CD4-positive, alpha-beta T cell treated with Interleukin-1 beta for 1 hour (primary cell): ENCODE results near the gene LY6G5C.
A peak's percentile ranks its signal among the peaks of the same experiment; 100 is the strongest.
"Not testable (repeated sequence)": the region's sequence is repeated elsewhere in the genome, so short reads cannot be mapped to it uniquely, and the experiment has no call there.

Source experiments
- DNase-seq, 2 donors: peaks; one replicate each; pipeline ENCODE4 v3.0.0-alpha.2; 2020 to 2022

LY6G5C gene

DNA sequence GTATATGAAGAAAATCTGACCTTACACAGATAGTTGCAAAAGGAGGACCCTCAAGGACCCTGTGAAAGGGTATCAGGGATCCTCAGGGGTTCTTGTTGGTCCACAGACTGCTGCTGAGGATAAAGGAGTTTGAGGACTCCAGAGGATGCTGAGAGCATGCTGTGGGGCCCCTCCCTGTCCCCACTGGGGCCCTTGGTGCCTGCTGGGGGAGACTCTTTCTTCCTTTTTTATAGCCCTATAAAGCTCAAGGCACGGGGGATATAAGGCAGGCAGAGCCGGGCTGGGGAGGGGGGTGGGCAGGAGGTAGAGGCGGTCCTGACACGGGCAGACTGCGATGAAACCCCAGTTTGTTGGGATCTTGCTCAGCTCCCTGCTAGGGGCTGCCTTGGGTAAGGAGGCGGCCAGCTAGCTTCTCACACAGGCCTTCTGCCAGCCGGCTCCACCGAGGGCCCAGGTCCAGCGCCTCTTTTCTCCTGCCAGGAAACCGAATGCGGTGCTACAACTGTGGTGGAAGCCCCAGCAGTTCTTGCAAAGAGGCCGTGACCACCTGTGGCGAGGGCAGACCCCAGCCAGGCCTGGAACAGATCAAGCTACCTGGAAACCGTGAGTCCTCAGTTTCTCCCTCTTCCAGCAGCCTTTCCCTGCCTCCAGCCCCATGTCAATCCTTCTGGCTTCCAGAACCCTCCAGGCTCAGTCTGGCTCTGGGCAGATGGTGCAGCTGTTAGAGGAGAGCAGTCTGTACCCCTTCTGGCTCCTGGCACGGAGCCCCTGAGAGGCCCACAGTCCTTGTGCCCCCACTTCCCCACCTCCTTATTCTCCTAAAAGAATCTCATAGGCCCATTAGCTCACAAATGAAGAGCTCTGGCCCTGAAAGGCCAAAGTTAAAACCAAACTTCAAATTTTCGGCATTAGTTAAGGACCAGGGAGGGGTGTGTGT lies 34.4 kb upstream of the LY6G5C start, which contains the start of gene LY6G6D:
TSS of gene LY6G6D (plus strand) at position 327 of the 937 bp plus-strand sequence. CDS start at position 335, 8 bp downstream.
- no peak for DNase-seq

DNA sequence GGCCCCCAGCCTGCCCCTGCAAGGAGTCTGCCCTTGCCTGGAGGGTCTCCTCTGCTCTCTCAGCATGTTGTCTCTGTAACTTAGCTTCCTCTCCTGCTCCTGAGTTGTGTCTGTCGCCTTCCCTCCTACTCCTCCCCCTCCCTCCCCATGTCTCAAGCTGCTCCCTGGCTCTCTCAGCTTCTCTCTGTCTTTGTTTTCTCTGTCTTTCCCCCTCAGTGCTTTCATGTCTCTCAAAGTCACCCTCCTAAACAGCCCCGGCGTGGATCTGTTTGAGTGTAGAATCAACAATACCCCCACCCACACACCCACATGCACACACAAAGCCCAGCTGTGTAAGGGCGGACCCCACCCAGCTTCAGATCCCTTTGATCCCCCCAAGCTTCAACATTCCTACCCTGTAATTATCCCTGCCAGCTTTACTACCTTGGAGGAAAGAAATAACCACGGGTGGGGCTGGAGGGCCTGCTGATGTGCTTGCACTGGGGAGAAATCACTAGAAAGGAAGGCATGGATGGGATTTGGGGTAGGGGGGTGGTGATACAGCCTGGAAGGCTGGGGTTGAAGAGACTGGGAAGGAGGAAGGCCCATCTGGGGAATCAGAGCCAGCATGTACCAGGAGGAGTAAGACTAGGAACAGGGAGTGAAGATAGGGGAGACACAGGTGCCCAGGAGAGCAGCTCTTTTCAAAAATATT lies 33.3 kb upstream of the LY6G5C start:
- DNase-seq = no peak

DNA sequence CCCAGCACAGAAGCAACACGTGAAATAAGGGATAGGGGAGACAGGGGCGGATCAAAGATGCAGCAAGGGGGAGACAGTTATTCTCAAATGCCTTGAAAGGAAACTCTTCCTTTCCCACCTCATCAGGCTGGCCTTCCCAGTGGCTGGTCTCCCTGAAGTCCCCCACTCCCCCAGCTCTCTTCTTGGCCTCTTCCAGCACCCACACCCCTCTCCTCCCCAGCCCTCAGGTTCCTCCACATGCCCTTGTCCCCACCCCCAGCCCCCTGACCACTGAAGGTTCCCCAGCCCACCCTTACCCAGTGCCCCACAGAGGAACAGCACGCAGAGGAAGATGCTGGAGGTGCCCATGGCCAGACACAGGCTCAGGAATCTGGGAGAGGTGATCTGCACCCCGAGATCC lies 32.6 kb upstream of the LY6G5C start:
- no peak for DNase-seq

DNA sequence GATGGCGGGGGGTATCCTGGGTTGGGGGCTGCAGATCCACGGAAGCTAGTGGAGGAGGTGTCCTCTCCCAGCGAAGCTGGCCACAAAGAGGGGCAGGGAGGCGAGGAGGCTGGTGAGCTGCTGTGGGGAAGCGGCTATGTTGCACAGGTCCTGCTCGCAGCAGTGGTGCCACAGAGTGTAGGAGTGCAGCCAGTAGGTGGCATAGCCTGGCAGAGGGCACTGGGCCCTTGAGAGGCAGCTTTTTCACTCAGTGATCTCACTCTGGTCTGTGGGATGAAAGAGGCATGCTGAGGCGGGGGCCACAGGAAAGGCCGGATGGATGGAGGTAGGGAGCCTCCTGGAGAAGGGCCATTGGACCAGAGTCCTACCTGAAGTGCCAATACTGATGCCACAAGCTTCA lies 31.4 kb upstream of the LY6G5C start:
- peak; percentile 31 to 38 for DNase-seq

DNA sequence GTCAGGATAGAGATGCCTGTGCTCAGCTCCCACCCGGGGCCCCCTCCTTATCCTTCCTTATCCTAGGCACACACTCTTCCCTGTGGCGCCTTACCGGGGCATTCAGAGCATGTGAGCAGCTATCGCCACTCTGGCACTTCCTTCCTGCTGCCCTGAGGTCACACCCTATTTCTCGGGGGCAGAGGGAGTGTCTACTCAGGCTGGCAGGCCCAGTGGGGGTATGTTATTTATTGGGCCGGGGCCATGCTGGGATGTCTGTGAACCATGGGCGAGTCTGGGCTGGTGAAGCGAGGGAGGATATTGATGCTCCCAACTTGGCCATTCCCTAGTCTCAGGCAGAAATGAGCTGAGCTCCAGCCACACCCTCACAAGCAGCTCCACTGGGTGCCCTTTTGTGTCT lies 30.4 kb upstream of the LY6G5C start:
- DNase-seq = no peak

DNA sequence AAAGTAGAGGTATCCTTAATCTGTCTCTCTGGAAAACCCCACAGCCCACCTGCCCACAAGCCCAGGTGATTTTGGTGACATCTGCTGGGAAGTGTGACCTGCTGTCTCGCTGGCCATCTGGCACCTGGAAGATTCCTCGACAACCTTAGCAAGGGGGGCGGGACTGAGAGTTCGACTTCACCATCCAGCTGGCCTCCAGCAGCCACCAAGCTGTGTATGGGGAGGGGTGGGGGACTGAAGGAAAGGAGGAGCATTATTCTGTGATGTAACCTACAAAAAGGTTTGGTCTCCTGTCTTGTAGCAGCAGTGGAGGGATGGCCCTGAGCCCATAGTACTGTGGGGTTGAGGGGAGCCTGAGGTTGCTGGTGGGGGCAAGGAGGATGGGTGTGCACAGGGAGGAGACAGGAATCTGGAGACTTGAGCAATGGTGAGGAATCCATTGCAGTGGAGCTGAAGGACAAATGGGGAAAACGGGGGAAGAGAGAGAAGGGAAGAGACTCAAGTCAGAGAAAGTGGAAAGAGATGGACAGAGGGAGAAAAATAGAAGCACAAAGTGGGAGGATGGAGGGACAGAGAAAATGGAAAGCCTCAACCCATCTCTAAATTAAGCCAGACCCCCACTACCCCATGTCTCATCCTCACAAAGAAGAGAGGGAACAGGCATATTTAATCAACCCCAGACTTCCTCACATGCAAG lies 29.8 kb upstream of the LY6G5C start:
- no peak for DNase-seq

DNA sequence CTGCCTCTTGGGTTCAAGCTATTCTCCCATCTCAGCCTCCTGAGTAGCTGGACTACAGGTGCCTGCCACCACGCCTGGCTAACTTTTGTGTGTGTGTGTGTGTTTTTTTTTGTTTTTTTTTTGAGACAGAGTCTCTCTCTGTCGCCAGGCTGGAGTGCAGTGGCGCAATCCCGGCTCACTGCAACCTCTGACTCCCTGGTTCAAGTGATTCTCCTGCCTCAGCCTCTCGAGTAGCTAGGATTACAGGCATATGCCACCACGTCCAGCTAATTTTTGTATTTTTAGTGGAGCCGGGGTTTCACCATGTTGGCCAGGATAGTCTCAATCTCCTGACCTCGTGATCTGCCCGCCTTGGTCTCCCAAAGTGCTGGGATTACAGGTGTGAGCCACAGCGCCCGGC lies 28.3 kb upstream of the LY6G5C start:
- not testable (repeated sequence) for DNase-seq

DNA sequence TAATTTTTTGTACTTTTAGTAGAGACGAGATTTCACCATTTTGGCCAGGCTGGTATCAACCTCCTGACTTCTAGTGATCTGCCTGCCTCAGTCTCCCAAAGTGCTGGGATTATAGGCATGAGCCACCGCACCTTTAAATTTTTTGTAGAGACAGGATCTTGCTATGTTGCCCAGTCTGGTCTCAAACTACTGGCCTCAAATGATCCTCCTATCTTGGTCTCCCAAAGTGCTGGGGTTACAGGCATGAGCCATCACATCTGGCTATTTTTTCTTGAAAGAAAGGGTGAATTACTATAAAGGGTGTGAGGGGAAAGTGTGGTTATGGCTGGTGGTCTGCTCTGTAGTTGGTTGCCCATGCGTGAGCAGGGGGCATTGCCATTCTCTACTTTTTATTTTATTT lies 27.4 kb upstream of the LY6G5C start:
- DNase-seq = no peak

DNA sequence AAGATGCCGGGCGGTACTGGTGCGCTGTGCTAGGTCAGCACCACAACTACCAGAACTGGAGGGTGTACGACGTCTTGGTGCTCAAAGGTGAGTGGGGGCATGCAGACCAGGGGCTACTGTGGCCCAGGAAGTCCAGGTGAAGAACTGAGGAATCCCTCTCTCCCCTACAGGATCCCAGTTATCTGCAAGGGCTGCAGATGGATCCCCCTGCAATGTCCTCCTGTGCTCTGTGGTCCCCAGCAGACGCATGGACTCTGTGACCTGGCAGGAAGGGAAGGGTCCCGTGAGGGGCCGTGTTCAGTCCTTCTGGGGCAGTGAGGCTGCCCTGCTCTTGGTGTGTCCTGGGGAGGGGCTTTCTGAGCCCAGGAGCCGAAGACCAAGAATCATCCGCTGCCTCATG lies 26.8 kb upstream of the LY6G5C start:
- no peak for DNase-seq

DNA sequence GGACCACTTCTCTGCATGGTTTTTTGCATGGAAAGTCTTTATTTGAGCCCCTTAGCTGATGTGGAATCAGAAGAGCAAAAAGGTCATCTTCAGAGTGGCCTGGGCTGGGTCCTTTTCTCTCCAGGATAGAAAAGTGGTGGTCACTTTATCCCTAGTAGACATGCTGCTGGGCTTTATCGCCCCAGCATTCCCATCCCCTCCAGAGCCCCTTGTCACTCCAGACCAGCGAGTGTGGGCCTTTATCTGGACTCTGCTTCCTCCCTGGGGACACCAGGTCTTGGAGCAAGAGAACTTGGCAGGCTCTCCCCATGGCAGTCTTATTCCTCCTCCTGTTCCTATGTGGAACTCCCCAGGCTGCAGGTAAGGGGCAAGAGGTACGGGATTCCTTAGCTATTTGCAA lies 25.7 kb upstream of the LY6G5C start, which contains the start of gene LY6G6F:
TSS of gene LY6G6F (plus strand) at position 268 of the 400 bp plus-strand sequence. CDS start at position 309, 41 bp downstream.
- DNase-seq = no peak

DNA sequence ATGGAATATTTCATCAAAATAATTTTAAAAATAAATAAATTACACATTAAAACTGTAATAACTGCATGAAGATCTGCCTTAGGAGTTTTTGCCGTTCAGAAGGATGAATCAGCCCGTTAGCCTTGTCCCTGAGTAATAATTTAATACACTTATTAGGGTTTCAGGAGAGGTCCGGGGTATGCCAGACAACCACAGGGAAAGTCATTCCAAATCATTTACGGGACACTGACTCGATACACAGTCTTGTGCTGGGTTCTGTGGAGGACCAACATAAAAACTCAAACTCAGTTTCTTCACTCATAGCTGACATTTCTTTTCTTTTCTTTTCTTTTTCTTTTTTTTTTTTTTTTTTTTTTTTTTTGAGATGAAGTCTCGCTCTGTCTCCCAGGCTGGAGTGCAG lies 25.1 kb upstream of the LY6G5C start:
- DNase-seq = no peak

DNA sequence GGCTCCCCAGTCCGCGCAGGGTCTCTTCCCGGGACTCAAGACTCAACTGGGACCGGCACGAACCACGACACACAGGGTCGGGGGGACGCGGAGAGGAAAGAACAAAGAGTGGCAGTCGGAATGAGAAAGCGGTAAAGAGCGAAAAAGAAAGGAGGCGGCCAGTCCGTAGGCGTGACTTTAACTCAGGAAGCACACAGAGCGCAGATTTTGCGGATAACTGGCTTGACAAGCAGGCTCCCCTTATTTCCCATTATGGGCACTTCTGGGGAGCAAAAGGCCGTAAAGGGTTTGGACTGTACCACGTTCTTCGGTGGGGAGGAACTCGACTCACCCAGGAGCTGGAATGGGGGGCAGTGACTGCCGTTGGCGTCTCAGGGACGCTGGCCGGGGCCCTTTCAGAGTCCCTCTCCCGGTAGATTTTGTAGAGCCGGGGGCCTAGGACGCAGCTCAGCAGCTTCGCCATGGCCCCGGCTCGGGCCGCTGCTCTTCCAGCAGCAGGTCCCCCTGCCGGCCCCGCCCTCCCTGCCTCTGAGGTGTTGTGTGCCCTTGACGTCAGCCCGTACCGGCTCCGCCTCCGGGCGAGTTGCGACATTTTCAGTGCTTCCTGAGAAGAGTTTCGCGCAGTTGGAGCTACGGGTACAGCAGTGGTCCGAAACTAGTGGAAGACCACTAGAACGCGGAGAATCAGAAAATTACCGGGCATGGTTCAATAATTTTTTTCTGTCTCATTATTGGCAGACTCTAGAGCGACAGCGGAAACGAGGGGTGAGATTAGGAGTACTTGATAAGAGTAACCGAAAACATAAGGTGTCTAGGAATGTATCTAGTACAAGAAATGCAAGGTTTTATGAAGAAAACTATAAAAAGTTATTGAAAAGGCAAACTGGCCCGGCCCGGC lies 22.2 kb upstream of the LY6G5C start, which contains the start of gene ABHD16A:
TSS of gene ABHD16A (minus strand) at position 506 of the 898 bp plus-strand sequence. CDS start at position 463, 43 bp downstream.
- peak; percentile 97 to 99 for DNase-seq

DNA sequence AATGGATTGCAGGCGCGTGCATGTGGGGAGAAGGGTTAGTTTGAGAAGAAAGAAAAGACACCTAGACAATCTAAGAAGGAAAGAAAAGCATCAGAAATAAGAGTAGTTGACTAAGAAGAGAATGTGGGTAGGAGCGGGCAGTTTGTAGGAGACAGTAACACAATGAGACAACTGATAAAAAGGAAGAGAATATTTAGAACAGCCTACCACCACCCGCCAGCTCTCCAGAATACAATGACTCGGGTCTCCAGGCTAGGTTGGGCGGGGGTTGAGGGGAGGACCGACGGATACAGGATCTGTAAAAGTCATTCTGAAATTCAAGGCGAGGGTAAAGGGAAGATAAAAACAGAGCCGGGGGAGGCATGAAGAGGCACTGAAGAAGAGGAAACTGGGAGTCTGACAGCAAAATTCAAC lies 21.5 kb upstream of the LY6G5C start:
- peak in 1 of 2 donors; percentile 10 for DNase-seq

DNA sequence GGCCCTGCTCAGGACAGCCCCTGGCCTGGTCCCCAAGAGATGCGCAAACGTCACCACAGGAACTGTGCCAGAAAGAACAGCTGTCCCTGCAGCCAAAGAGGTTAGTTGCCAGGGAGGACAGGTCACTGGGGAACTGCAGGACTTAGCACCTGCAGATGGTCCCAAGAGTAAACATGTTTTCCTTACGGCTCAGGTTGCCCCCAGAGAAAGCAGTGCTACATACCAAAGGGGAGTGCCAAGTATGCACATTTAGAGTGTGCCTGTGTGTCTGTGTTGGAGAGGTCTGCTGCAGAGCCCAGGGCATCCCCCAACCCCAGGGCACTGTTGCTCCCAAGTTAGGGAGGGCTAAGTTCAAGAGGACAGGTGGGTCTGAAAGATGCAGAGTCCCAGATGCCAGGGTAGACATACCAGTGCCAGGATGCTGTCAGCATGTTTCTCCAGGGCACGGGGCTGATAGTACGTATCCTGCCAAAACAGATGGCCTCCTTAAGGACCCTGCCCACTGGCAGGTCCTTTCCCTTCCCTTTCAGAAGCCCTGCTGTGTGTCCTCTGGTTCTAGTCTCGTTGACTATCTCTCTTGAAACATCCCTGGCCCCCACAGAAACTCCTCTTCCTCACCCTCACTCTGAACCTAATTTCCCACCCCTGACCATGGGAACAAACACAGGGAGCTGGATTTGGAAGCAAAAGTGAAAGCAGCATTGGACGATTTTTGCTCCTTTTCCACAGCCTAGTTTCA lies 21.0 kb upstream of the LY6G5C start:
- DNase-seq = no peak

DNA sequence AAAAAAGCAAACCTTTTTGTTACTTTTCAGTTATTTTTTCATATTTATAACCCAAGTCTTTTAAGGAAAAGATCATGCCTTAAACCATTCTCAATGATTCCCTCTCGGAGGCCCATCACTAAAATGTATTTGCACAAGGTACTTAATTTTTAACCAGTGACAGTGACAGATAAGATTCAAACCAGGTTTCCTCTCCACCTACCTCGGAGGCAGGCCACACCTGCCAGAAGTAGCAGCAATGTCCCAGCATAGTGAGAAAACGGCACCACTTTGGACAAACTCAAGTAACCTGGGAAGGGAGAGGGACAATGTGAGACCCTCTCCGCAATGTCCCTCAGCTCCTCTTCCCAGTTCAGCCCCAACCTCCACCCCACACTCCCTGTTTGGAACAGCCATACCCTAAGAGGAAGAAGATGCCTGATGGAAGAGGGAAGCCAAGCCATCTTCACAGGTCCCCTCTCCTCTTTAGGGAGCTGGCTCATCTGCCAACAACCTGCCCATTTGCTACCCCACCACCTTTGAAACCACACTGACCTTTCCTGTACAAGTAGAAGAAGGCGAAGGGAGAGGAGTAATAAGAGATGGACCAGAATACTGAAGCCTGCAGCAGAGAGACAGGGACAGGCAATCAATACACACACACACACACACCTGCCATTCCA lies 20.0 kb upstream of the LY6G5C start:
- DNase-seq = no peak

DNA sequence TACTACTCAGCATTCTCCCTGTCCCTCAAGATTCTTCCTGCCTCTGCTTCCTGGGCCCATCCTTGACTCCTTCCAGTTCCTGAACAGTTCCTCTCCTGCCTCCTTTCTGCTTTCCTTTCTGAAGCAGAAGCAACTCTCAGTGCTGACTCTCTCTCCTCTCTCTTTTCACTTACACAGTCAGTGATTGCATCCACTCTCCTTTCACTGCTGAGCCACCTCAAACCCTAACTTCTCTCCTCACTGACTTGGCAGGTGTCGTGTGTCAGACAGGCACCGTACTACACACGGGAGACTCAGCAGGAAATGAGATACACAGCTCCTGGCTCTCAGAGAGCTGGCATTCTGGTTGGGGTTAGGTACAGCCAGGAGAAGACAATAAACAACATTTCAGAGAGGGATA lies 16.7 kb upstream of the LY6G5C start:
- no peak for DNase-seq

DNA sequence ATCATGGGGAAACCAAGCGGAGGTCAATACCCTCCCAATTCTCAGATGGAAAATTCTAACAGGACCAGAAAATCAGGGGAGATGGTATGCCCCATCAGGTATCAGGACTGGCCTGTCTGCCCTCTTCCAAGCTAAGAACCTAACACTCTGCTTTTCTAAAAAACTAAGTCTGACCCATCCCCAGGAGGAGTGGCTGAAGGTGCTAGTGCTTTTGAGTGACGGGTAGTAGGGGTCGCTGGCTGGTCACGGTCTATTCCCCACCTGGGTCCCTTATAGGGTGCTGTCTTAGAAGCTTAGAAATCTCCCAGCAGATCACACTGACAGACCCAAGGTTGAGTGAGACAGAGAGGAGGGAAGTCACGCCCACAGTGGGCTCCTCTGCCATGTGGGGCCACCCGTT lies 12.7 kb upstream of the LY6G5C start:
- no peak for DNase-seq

DNA sequence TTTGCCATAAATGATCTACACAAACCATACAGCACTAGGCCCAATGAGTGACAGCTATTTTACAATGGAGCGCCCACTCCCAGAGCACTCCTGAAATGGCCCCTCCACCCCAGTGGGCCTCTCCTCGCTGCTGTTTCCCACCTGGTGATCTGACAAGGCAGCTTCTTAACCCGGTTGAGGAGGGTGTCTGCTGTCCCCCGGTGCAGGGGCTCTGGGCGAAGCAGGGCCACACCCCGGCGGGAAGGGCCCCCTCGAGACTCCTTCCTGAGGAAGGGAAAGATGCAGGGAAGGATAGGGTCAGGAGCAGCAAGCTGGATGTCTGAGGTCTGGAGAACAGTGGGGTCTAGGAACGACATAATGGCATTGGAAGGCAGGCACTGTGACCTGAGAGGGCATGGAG lies 12.0 kb upstream of the LY6G5C start:
- no peak for DNase-seq

DNA sequence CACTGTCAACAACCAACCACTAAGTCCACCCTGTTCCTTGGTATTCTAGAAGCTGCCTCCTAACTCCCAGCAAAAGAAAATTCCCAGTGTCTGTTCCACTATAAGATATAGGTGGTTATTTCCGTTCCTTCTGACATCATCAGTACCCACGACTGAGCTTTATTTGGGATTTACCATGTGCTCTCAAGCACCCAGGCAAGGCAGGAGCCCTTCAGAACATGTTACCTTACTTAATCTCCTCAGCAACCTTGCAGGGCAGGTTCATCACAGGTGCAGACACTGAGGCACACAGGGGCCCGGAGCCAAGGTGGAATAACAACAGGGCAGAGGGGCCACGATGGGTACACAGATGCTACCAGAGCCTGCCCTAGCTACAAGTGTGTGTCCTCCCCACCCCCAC lies 11.5 kb upstream of the LY6G5C start:
- no peak for DNase-seq

DNA sequence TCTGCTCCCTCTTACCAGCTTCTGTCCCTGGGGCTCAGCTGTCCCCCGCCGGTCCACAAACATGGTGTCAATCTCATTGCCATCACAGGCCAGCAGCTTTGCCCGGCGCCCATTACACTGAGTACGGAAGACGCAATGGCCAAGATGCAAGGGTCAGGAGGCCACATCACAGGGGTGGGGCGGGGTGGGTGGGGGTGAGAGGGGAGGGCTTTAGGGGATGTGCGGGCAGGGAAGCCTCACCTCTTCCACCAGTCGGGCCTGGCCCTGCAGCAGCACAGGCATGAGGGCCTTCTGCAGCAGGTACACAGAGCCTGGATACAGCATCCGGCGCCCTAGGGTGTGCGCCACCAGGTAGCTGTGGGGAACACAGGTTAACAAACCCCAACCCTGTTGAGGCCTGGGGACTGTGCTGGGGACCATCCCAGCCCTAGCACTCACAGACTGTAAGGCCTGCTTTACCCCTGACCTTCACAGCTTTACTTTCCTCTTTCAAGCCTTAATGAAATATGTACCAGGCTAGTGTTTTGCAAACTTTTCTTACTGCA lies 10.8 kb upstream of the LY6G5C start:
- no peak for DNase-seq

DNA sequence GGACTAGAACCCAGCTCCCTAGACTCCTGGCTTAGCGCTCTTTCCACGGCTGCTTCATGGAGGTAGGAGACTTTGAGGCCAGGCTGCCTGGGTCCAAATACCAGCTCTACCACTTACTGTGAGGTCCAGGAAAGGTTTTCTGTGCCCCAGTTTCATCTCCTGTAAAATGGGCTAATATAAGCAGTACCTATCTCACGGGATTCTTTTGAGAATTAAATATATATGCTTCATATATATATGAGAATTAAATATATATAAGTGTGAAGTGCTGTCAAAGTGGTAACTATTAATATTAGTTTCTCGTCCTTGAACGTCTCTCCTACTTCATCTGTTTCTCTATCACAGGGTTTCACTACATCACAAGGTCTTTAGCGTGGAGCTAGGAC lies 10.2 kb upstream of the LY6G5C start:
- no peak for DNase-seq
